K562 (cell line): ENCODE measurements around the gene ARHGAP25. TPM values are rescaled to one million over a fixed set of nuclear protein-coding genes. Genes with fewer than 3 reads are reported as not detected.
A peak's percentile ranks its signal among the peaks of the same experiment; 100 is the strongest.

ENCODE experiments used
- ARHGAP35 ChIP-seq: fragments of 450-650 bp; IDR thresholded peaks from 2 replicates; pipeline ENCODE4 v1.6.1; 2018; ENCODE audit not compliant: partially characterized antibody
- CREM ChIP-seq: IDR thresholded peaks from 2 replicates; pipeline ENCODE4 v1.6.1; 2014; ENCODE audit warnings: antibody characterized with exemption, low read depth
- CTBP1 ChIP-seq: fragments of 450-650 bp; IDR thresholded peaks from 2 replicates; pipeline ENCODE4 v1.6.1; 2016; ENCODE audit warnings: borderline replicate concordance
- CTCF ChIP-seq, 3 experiments: IDR thresholded peaks in 2 of 3; conservative IDR thresholded peaks in 1 of 3; 2 replicates each; pipeline ENCODE4 v1.5.1; 2011 to 2012; ENCODE audit warnings: low read length in 3 of 3, mild to moderate bottlenecking in 3 of 3, control low read depth in 2 of 3, improper control_type of control experiment in 1 of 3, inconsistent platforms in 1 of 3, low read depth in 1 of 3, mixed read lengths in 1 of 3, moderate library complexity in 1 of 3; ENCODE audit not compliant: insufficient read depth in 2 of 3
- ETV1 ChIP-seq: fragments of 450-650 bp; conservative IDR thresholded peaks from 2 replicates; pipeline ENCODE4 v1.6.1; 2016; ENCODE audit warnings: missing genetic modification characterization, control low read depth, low read depth, missing compliant biosample characterization
- EZH2 ChIP-seq: IDR thresholded peaks from 2 replicates; pipeline ENCODE4 v1.6.1; 2012; ENCODE audit warnings: low read depth, mild to moderate bottlenecking, inconsistent platforms, low read length, borderline replicate concordance
- ILK ChIP-seq: fragments of 450-650 bp; IDR thresholded peaks from 2 replicates; pipeline ENCODE4 v1.6.1; 2016; ENCODE audit warnings: missing genetic modification characterization, low read depth, mild to moderate bottlenecking, missing compliant biosample characterization, moderate library complexity, borderline replicate concordance
- KAT7 ChIP-seq: sonication (generic); formaldehyde crosslinking; IDR thresholded peaks from 2 replicates; pipeline ENCODE4 v1.8.0; 2022; ENCODE audit warnings: missing genetic modification reagents, mild to moderate bottlenecking, borderline replicate concordance
- REST ChIP-seq, 2 experiments: fragments of 450-650 bp; formaldehyde crosslinking in 1 of 2; IDR thresholded peaks; 2 replicates each; pipeline versions ENCODE4 v1.4.0 to v1.6.1; 2014 to 2020; ENCODE audit warnings: mild to moderate bottlenecking in 2 of 2, borderline replicate concordance in 1 of 2, low read depth in 1 of 2
- RFX7 ChIP-seq: fragments of 250-450 bp; sonication (Bioruptor Pico); IDR thresholded peaks from 2 replicates; pipeline ENCODE4 v1.5.1; 2021; ENCODE audit warnings: mild to moderate bottlenecking
- SNAPC5 ChIP-seq: fragments of 250-450 bp; sonication (Bioruptor Pico); IDR thresholded peaks from 2 replicates; pipeline ENCODE4 v1.8.0; 2021; ENCODE audit warnings: moderate library complexity, mild to moderate bottlenecking, inconsistent platforms
- TAF7 ChIP-seq: fragments of 450-650 bp; IDR thresholded peaks from 2 replicates; pipeline ENCODE4 v1.6.1; 2016; ENCODE audit warnings: missing genetic modification characterization, missing compliant biosample characterization
- XRCC5 ChIP-seq: fragments of 200-400 bp; formaldehyde crosslinking; IDR thresholded peaks from 2 replicates; pipeline ENCODE4 v1.6.1; 2017; ENCODE audit warnings: low read depth, mild to moderate bottlenecking, low read length
- ZNF184 ChIP-seq: sonication (generic); formaldehyde crosslinking; IDR thresholded peaks from 2 replicates; pipeline ENCODE4 v1.5.0; 2020; ENCODE audit warnings: missing genetic modification reagents
- ZNF561 ChIP-seq: fragments of 450-650 bp; formaldehyde crosslinking; conservative IDR thresholded peaks from 2 replicates; pipeline ENCODE4 v1.4.0; 2020; ENCODE audit warnings: mild to moderate bottlenecking, moderate library complexity
- polyA plus RNA-seq, 8 experiments: library from polyadenylated mRNA; depleted of rRNA in 4 of 8; stranded (reverse) in 5 of 8; unstranded in 3 of 8; fragments of >200 nt; fragmentation: Nextera tagmentation in 2 of 8; fragmentation: Illumina TruSeq in 1 of 8; extraction: Ambion mirVana in 2 of 8; extraction: Trizol in 1 of 8; gene quantifications; 2 replicates each; pipeline versions ENCODE4 v1.2.1 to v1.2.3, GENCODE V29; 2011 to 2014; ENCODE audit warnings: inconsistent platforms in 1 of 8, missing spikeins in 1 of 8
- total RNA-seq, 7 experiments: library from RNA; depleted of rRNA in 6 of 7; stranded (reverse); fragments of >200 nt in 6 of 7; fragmentation: Illumina TruSeq in 2 of 7; extraction: Trizol in 2 of 7; gene quantifications; 2 replicates each; pipeline versions ENCODE4 v1.2.1 to v1.2.3, GENCODE V29; 2011 to 2021; ENCODE audit warnings: low replicate concordance in 1 of 7

Gene ARHGAP25
- total and polyA plus RNA-seq, 9 of the 15 experiments (the other 6 are each of a cell fraction or from before 2014, with no cell fraction given), result 4.9 to 14.8 (median 10.7) TPM

- TF ChIP-seq REST (IDR thresholded peaks at IDR 0.05; ENCODE audit: borderline replicate concordance) (peak; percentile 89), REST (CRISPR knock-in tag; IDR thresholded peaks at IDR 0.05; ENCODE audit: low read depth) (no peak), CTCF (IDR thresholded peaks at IDR 0.05 in 2 of 3, conservative IDR thresholded peaks at IDR 0.05 in 1 of 3; ENCODE audit: insufficient read depth in 2 of 3, low read depth in 1 of 3, low read length in 3 of 3) (peak; percentile 91 to 95 (median 95)), TAF7 (tag) (no peak), ARHGAP35 (no peak), CREM (peak; percentile 70), EZH2 (no peak), ZNF184 (CRISPR knock-in tag) (no peak), ETV1 (tag) (peak; percentile 49), RFX7 (no peak), CTBP1 (peak; percentile 25; the same call in 1 of the 2 replicates), ZNF561 (CRISPR knock-in tag) (no peak), KAT7 (no peak), ILK (no peak), SNAPC5 (CRISPR knock-in tag) (no peak), XRCC5 (peak; percentile 72; the same call in 1 of the 2 replicates)
Measured at GRCh38 chr2:68751397-68752339, 17.1 kb downstream of the ARHGAP25 start (continued).
